ENCODE results near the gene GLB1L2. TPM values are rescaled to one million over a fixed set of nuclear protein-coding genes. Genes with fewer than 3 reads are reported as not detected.
A peak's percentile ranks its signal among the peaks of the same experiment; 100 is the strongest.

GLB1L2 gene
- total and polyA plus RNA-seq, 2 experiments from 2014 or later: 3.3 to 12.3 TPM

GRCh38 chr11:134313379-134313778, 18.4 kb upstream of the GLB1L2 start:
- Histone ChIP-seq H3K4me1 (ENCODE audit: insufficient read depth) (no peaks in the 10 kb centered on the region), H3K27me3 (ENCODE audit: insufficient read depth) (no peaks in the 10 kb centered on the region), H3K4me2 (no peak overlapping the region), H3K4me3 (no peak overlapping the region), H2AFZ (no peak overlapping the region), H3K9me2 (ENCODE audit: insufficient read depth) (no peaks in the 10 kb centered on the region), H3K36me3 (ENCODE audit: insufficient read depth) (peaks cover 9% of the 10 kb centered on the region; the same call in 1 of the 2 replicates), H3F3A (replicated peaks; ENCODE audit: low read depth) (no peaks in the 10 kb centered on the region), H3K79me2 (replicated peaks; ENCODE audit: insufficient read depth) (no peaks in the 10 kb centered on the region), H4K20me1 (replicated peaks; ENCODE audit: insufficient read depth) (no peaks in the 10 kb centered on the region), H3K27ac (ENCODE audit: low read depth) (no peak overlapping the region)
- Mint-ChIP-seq H3K27ac (no peak overlapping the region), H3K9me3 (peaks cover 5% of the 10 kb centered on the region; the same call in 1 of the 3 replicates), H3K27me3 (ENCODE audit: insufficient read depth, low read depth, poor library complexity) (peaks cover 4% of the 10 kb centered on the region), H3K4me1 (peaks cover 6% of the 10 kb centered on the region; the same call in 2 of the 3 replicates), H3K4me3 (no peak overlapping the region), H3K36me3 (ENCODE audit: low read depth) (peaks cover 60% of the 10 kb centered on the region)
- ATAC-seq: peak; percentile 29
- no peak for DNase-seq (ENCODE audit: low spot score)
- TF ChIP-seq JUNB (IDR thresholded peaks at IDR 0.05; ENCODE audit: unreplicated experiment): no peak
- no peak for TF ChIP-seq ZNF331 (CRISPR knock-in tag; IDR thresholded peaks at IDR 0.05; ENCODE audit: low read depth)
- TF ChIP-seq ZNF114 (CRISPR knock-in tag; IDR thresholded peaks at IDR 0.05): no peak
- no peak for TF ChIP-seq REST (IDR thresholded peaks at IDR 0.05; ENCODE audit: unreplicated experiment)
- no peak for TF ChIP-seq EZH2phosphoT487 (IDR thresholded peaks at IDR 0.05; ENCODE audit: unreplicated experiment)
- TF ChIP-seq STAT1 (IDR thresholded peaks at IDR 0.05; ENCODE audit: unreplicated experiment): no peak
- no peak for TF ChIP-seq ETS1 (IDR thresholded peaks at IDR 0.05)
- TF ChIP-seq POLR2AphosphoS5 (IDR thresholded peaks at IDR 0.05; ENCODE audit: low read depth): no peak
- no peak for TF ChIP-seq EZH2 (IDR thresholded peaks at IDR 0.05; ENCODE audit: low read depth, unreplicated experiment)
- no peak for TF ChIP-seq CREB1 (CRISPR knock-in tag; IDR thresholded peaks at IDR 0.05; ENCODE audit: low read depth)
- no peak for TF ChIP-seq ZNF462 (CRISPR knock-in tag; IDR thresholded peaks at IDR 0.05)
- TF ChIP-seq NANOG (IDR thresholded peaks at IDR 0.05; ENCODE audit: borderline replicate concordance): no peak
- no peak for TF ChIP-seq CTCF (conservative IDR thresholded peaks at IDR 0.05; ENCODE audit: low read depth in 2 of 2)

Measured in GM23338 (cell line).